Cardiac fibroblast (primary cell): ENCODE measurements around the gene HLTF.

ENCODE experiments used
- DNase-seq, 2 donors: peaks; one replicate each; pipeline versions ENCODE4 v3.0.0 to v3.0.0-alpha.2; 2010; ENCODE audit warnings: low read depth in 2 of 2
- H3K4me3 ChIP-seq, 2 donors: replicated peaks in 1 of 2; 1 replicate in 1 of 2; 2 replicates in 1 of 2; pipeline ENCODE4 v1.5.1; 2011; ENCODE audit warnings: low read depth in 2 of 2, low read length in 2 of 2, mild to moderate bottlenecking in 2 of 2, moderate library complexity in 1 of 2
- TF ChIP-seq, protein P1 (sequence below): IDR thresholded peaks from one replicate; pipeline ENCODE4 v1.5.1; 2011; ENCODE audit warnings: low read depth, mild to moderate bottlenecking, low read length, inconsistent platforms

HLTF gene

DNA sequence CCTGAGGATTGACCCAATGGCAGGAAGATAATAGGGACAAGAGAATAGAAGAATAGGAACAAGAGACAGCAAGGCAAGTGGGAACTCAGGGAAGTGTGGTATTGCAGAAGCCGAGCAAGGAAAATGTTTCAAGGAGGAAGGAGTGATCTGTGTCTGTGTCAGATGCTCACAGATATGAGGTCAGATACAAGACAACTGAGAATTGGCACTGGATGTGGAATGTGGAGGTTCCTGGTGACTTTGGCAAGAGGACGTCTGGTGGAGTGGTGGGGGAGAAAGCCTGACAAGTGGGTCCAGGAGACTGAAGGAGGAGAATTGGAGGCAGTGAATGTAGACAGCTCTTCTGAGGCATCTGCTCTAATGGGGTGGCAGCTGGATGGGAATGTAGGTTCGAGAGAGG lies 70.9 kb downstream of the HLTF start:
- TF ChIP-seq, protein P1, sequence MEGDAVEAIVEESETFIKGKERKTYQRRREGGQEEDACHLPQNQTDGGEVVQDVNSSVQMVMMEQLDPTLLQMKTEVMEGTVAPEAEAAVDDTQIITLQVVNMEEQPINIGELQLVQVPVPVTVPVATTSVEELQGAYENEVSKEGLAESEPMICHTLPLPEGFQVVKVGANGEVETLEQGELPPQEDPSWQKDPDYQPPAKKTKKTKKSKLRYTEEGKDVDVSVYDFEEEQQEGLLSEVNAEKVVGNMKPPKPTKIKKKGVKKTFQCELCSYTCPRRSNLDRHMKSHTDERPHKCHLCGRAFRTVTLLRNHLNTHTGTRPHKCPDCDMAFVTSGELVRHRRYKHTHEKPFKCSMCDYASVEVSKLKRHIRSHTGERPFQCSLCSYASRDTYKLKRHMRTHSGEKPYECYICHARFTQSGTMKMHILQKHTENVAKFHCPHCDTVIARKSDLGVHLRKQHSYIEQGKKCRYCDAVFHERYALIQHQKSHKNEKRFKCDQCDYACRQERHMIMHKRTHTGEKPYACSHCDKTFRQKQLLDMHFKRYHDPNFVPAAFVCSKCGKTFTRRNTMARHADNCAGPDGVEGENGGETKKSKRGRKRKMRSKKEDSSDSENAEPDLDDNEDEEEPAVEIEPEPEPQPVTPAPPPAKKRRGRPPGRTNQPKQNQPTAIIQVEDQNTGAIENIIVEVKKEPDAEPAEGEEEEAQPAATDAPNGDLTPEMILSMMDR, result no peak
- DNase-seq, result no peak
- no peak overlapping the region for H3K4me3 ChIP-seq

GRCh38 chr3:149013726-149014125 lies 72.6 kb downstream of the HLTF start:
- DNase-seq, result peak in 1 of 2 donors; percentile 69
- TF ChIP-seq, protein P1, result no peak
- H3K4me3 ChIP-seq, result no peak overlapping the region

DNA sequence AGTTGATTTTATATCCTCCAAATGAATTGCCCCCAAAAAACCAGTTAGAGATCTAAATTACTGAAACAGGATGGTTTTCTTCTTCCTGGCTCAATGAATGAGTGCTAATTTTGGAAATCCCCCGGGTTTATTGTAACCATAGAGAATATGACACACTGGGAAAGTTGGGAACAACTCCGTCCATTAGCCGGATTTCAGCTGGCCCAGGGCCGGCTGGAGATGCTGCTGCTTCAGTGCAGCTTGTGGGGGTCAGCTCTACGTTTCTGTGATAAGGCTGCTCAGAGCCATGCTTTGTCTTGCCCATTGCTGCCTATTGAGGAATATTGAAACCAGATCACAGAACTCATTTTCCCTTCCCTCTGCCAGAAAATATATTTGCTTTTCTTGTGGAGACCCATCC lies 74.7 kb downstream of the HLTF start:
- TF ChIP-seq, protein P1, result no peak
- no peak for DNase-seq

DNA sequence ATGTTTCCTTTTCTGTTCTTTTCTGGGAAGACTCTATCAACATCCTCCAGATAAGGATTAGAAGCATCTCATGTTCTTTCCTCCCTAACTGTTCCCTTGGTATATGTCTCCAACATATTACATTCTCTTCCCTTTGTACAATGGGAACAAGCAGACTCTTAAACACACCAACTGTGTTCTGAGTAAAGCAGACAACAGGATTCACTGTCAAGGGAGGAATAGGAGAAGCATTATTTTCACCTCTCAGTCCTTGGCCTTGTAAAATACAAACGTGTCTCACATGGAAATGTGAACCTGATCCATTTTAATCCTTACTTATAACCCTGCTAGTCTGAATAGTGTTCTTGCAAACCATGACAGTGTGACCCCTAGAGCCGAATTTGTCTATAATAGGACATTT lies 75.4 kb downstream of the HLTF start:
- H3K4me3 ChIP-seq, result no peak overlapping the region
- TF ChIP-seq, protein P1, result no peak
- DNase-seq, result no peak

More for the DNA sequence above, 74.7 kb downstream of the HLTF start:
- no peak overlapping the region for H3K4me3 ChIP-seq

GRCh38 chr3:149010504-149010951 lies 75.8 kb downstream of the HLTF start:
- no peak overlapping the region for H3K4me3 ChIP-seq
- TF ChIP-seq, protein P1, result no peak
- peak in 1 of 2 donors; percentile 71 for DNase-seq

GRCh38 chr3:149009732-149010131 lies 76.6 kb downstream of the HLTF start:
- no peak overlapping the region for H3K4me3 ChIP-seq
- peak in 1 of 2 donors; percentile 45 for DNase-seq
- TF ChIP-seq, protein P1, result no peak
